ENCODE measurements around the gene SIRT3.

Gene SIRT3

DNA sequence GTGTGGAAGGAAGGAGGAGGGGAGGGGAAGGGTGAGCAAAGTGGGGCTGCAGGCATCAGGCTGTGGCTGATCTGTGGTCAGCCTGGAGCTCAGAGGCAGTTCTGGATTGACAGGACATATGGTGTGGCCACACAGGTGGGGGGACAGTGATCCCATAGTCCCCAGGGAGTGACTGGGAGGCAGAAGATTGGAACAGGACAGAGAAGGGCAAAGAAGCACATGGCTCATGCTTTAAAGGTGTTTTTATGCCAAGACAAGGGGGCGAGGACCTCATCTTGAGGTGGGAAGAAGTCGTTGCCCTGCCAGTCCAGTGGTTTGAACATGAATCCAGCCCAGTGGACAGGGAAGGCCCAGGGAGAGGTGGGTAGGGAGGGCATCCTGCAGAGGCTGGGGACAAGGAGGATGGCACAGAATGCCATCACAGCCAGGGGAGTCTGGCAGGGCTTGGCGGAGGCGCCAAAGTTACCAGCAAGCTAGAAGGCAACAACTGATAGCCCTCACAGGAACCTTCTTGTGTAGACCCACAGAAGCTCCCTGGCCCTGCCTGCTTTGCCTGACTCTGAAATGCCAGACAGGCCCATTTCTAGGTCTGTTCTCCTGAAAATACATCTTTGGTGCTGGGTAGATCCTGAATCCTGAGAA, 32.1 kb downstream of the SIRT3 start:
- no peak for TF ChIP-seq ZSCAN23 (tag by site-specific recombination; IDR thresholded peaks at IDR 0.05)
- TF ChIP-seq, protein P1, sequence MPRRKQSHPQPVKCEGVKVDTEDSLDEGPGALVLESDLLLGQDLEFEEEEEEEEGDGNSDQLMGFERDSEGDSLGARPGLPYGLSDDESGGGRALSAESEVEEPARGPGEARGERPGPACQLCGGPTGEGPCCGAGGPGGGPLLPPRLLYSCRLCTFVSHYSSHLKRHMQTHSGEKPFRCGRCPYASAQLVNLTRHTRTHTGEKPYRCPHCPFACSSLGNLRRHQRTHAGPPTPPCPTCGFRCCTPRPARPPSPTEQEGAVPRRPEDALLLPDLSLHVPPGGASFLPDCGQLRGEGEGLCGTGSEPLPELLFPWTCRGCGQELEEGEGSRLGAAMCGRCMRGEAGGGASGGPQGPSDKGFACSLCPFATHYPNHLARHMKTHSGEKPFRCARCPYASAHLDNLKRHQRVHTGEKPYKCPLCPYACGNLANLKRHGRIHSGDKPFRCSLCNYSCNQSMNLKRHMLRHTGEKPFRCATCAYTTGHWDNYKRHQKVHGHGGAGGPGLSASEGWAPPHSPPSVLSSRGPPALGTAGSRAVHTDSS (tag by site-specific recombination; IDR thresholded peaks at IDR 0.05) = no peak
- no peak for TF ChIP-seq IKZF3 (tag by site-specific recombination; IDR thresholded peaks at IDR 0.05)
- TF ChIP-seq ZNF776 (tag by site-specific recombination; IDR thresholded peaks at IDR 0.05; ENCODE audit: borderline replicate concordance) = no peak
- no peak for TF ChIP-seq ZNF24 (tag by site-specific recombination; IDR thresholded peaks at IDR 0.05)
- TF ChIP-seq ZNF707 (tag by site-specific recombination; IDR thresholded peaks at IDR 0.05) = no peak
- no peak for TF ChIP-seq SP3 (tag by site-specific recombination; IDR thresholded peaks at IDR 0.05)
- TF ChIP-seq ZNF223 (tag by site-specific recombination; IDR thresholded peaks at IDR 0.05) = no peak
- TF ChIP-seq WT1 (tag by site-specific recombination; IDR thresholded peaks at IDR 0.05) = no peak
- no peak for TF ChIP-seq ZNF114 (tag by site-specific recombination; IDR thresholded peaks at IDR 0.05)
- no peak for TF ChIP-seq ZNF514 (tag by site-specific recombination; IDR thresholded peaks at IDR 0.05)
- no peak for TF ChIP-seq GLIS1 (tag by site-specific recombination; IDR thresholded peaks at IDR 0.05)
- no peak for TF ChIP-seq ZNF202 (tag by site-specific recombination; IDR thresholded peaks at IDR 0.05; ENCODE audit: borderline replicate concordance)
- no peak for TF ChIP-seq OSR2 (tag by site-specific recombination; IDR thresholded peaks at IDR 0.05)
- no peak for TF ChIP-seq KLF7 (tag by site-specific recombination; IDR thresholded peaks at IDR 0.05; ENCODE audit: borderline replicate concordance)
- TF ChIP-seq ZNF664 (tag by site-specific recombination; IDR thresholded peaks at IDR 0.05) = no peak
- TF ChIP-seq REST (tag by site-specific recombination; IDR thresholded peaks at IDR 0.05) = no peak
- TF ChIP-seq, protein P2, sequence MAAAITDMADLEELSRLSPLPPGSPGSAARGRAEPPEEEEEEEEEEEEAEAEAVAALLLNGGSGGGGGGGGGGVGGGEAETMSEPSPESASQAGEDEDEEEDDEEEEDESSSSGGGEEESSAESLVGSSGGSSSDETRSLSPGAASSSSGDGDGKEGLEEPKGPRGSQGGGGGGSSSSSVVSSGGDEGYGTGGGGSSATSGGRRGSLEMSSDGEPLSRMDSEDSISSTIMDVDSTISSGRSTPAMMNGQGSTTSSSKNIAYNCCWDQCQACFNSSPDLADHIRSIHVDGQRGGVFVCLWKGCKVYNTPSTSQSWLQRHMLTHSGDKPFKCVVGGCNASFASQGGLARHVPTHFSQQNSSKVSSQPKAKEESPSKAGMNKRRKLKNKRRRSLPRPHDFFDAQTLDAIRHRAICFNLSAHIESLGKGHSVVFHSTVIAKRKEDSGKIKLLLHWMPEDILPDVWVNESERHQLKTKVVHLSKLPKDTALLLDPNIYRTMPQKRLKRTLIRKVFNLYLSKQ (tag by site-specific recombination; IDR thresholded peaks at IDR 0.05; ENCODE audit: borderline replicate concordance) = no peak
- no peak for TF ChIP-seq ZNF157 (tag by site-specific recombination; IDR thresholded peaks at IDR 0.05)
- ChIA-PET CTCF (no interaction called here), POLR2A (no interaction called here)
- no peaks in the 10 kb centered on the region for H3K4me1 ChIP-seq (ENCODE audit: control insufficient read depth, insufficient read depth, low read length)
- H3K27ac ChIP-seq (ENCODE audit: extremely low read depth, low read depth, low read length) = no peak overlapping the region
- no peak overlapping the region for H3K4me3 ChIP-seq (ENCODE audit: low read depth, low read length)
- H3K36me3 ChIP-seq (ENCODE audit: control insufficient read depth in 2 of 2, insufficient read depth in 1 of 2, low read length in 2 of 2) = peaks cover 0 to 33% of the 10 kb centered on the region in 2 experiments; a peak in 1 of 3 replicates
- H3K9me3 ChIP-seq (ENCODE audit: control insufficient read depth, insufficient read depth, low read depth, low read length) = no peaks in the 10 kb centered on the region
